Keratinocyte (primary cell): ENCODE results near the gene NLRP11. TPM values are rescaled to one million over a fixed set of nuclear protein-coding genes. Genes with fewer than 3 reads are reported as not detected.

ENCODE experiments used
- DNase-seq: peaks from one replicate; pipeline ENCODE4 v3.0.0-alpha.2; 2011; ENCODE audit warnings: low read depth, missing footprints, low spot score
- FAIRE-seq: peaks from 2 replicates; lab custom pipeline; 2011; peaks lifted over from hg19 to GRCh38; lab: Jason Lieb, UNC
- H2AFZ ChIP-seq: 2 replicates; pipeline ENCODE4 v1.6.0; 2012; ENCODE audit warnings: low read length, control low read depth, inconsistent platforms; ENCODE audit not compliant: control insufficient read depth
- H3K27ac ChIP-seq: 2 replicates; pipeline ENCODE4 v1.5.1; 2011; ENCODE audit warnings: low read length; ENCODE audit not compliant: control insufficient read depth, insufficient read depth
- H3K27me3 ChIP-seq: 3 replicates; pipeline ENCODE4 v1.6.0; 2011; ENCODE audit warnings: low read length; ENCODE audit not compliant: control insufficient read depth, insufficient read depth; ENCODE audit errors: extremely low read depth
- H3K36me3 ChIP-seq, 2 experiments: 2 replicates in 1 of 2; 3 replicates in 1 of 2; pipeline ENCODE4 v1.5.1; 2011; ENCODE audit warnings: low read length in 2 of 2, mild to moderate bottlenecking in 1 of 2; ENCODE audit not compliant: control insufficient read depth in 2 of 2, insufficient read depth in 2 of 2; ENCODE audit errors: extremely low read depth in 1 of 2
- H3K4me1 ChIP-seq: 3 replicates; pipeline ENCODE4 v1.5.1; 2011; ENCODE audit warnings: low read length; ENCODE audit not compliant: control insufficient read depth, insufficient read depth; ENCODE audit errors: extremely low read depth
- H3K4me2 ChIP-seq: 3 replicates; pipeline ENCODE4 v1.6.0; 2011; ENCODE audit warnings: low read depth, low read length; ENCODE audit not compliant: control insufficient read depth, insufficient read depth; ENCODE audit errors: extremely low read depth
- H3K4me3 ChIP-seq, 3 experiments: fragments of 200-600 bp in 1 of 3; sonication (generic) in 1 of 3; 2 replicates in 2 of 3; 3 replicates in 1 of 3; pipeline ENCODE4 v1.5.1; 2011 to 2016; ENCODE audit warnings: low read length in 3 of 3, mild to moderate bottlenecking in 3 of 3, control low read depth in 2 of 3, inconsistent platforms in 1 of 3, low read depth in 1 of 3, mixed read lengths in 1 of 3, mixed run types in 1 of 3, moderate library complexity in 1 of 3; ENCODE audit not compliant: control insufficient read depth in 2 of 3, insufficient read depth in 2 of 3; ENCODE audit errors: extremely low read depth in 1 of 3
- H3K79me2 ChIP-seq: 2 replicates; pipeline ENCODE4 v1.6.0; 2012; ENCODE audit warnings: low read length; ENCODE audit not compliant: control insufficient read depth, insufficient read depth
- H3K9ac ChIP-seq: 3 replicates; pipeline ENCODE4 v1.6.0; 2011; ENCODE audit warnings: low read length; ENCODE audit not compliant: control insufficient read depth, insufficient read depth; ENCODE audit errors: extremely low read depth
- H3K9me1 ChIP-seq: 3 replicates; pipeline ENCODE4 v1.6.0; 2011; ENCODE audit warnings: low read length; ENCODE audit not compliant: control insufficient read depth, insufficient read depth; ENCODE audit errors: extremely low read depth
- H3K9me3 ChIP-seq: 2 replicates; pipeline ENCODE4 v1.5.1; 2012; ENCODE audit warnings: low read depth, low read length; ENCODE audit not compliant: control insufficient read depth
- H4K20me1 ChIP-seq: 3 replicates; pipeline ENCODE4 v1.6.0; 2011; ENCODE audit warnings: low read length; ENCODE audit not compliant: control insufficient read depth, insufficient read depth; ENCODE audit errors: extremely low read depth
- EZH2 ChIP-seq: IDR thresholded peaks from one replicate; pipeline ENCODE4 v1.6.1; 2012; ENCODE audit warnings: inconsistent platforms, mild to moderate bottlenecking, low read length, moderate library complexity
- dilution Hi-C: fragments of 300-500 bp; cut with MboI; formaldehyde crosslinking; loops from one replicate; pipeline ENCODE4 v1.7.0; 2020; ENCODE audit warnings: low sequenced_read_pairs; ENCODE audit not compliant: extremely low pct_ligation_motif_present
- polyA plus RNA-seq, 5 experiments: library from polyadenylated mRNA; depleted of rRNA in 3 of 5; stranded (reverse) in 3 of 5; stranded (forward) in 1 of 5; unstranded in 1 of 5; fragments of >200 nt; gene quantifications; 1 replicate in 1 of 5; 2 replicates in 3 of 5; 3 replicates in 1 of 5; pipeline versions ENCODE4 v1.2.1 to v1.2.3, GENCODE V29; 2011 to 2012; ENCODE audit warnings: missing spikeins in 2 of 5, low read depth in 1 of 5, low replicate concordance in 1 of 5
- TF ChIP-seq, protein P1 (sequence below), 3 experiments: IDR thresholded peaks in 1 of 3; conservative IDR thresholded peaks in 1 of 3; optimal IDR thresholded peaks in 1 of 3; 2 replicates in 2 of 3; 3 replicates in 1 of 3; pipeline versions ENCODE3 to v1.5.1; 2011; ENCODE audit warnings: low read length in 3 of 3, mild to moderate bottlenecking in 3 of 3, moderate library complexity in 2 of 3, control low read depth in 1 of 3, inconsistent platforms in 1 of 3; ENCODE audit not compliant: insufficient read depth in 2 of 3; ENCODE audit errors: extremely low read depth in 1 of 3

Gene NLRP11
- polyA plus RNA-seq, 1 donor (not counting 4 experiments of a cell fraction or from before 2014, with no cell fraction given) = not detected

DNA sequence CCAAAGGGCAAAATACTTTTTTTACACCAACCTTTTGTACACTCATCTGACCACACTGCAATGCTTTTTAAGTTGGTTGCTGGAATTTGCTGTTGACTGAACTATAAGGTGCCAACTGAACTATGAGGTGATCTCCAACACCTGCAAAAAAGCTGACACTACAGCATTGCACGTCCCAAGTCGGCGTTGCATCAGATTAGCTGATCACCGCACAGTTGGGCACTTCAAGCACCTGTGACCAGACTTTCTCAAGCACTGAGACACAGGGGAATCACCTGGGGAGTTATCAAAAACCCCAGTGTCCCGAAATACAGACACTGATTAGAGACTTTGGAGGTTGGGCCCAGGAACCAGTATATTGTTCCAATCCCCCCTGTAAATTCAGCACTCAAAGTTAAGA is 1.1 kb downstream of the NLRP11 start:
- Histone ChIP-seq H3K27ac (no peak overlapping the region), H3K9me3 (no peaks in the 10 kb centered on the region), H3K36me3 (no peaks in the 10 kb centered on the region), H3K4me1 (no peaks in the 10 kb centered on the region), H3K9me1 (no peaks in the 10 kb centered on the region), H3K27me3 (no peaks in the 10 kb centered on the region), H3K4me2 (no peak overlapping the region), H3K4me3 (no peak overlapping the region), H4K20me1 (no peaks in the 10 kb centered on the region), H2AFZ (no peak overlapping the region), H3K9ac (no peak overlapping the region), H3K79me2 (no peaks in the 10 kb centered on the region)
- TF ChIP-seq, protein P1, sequence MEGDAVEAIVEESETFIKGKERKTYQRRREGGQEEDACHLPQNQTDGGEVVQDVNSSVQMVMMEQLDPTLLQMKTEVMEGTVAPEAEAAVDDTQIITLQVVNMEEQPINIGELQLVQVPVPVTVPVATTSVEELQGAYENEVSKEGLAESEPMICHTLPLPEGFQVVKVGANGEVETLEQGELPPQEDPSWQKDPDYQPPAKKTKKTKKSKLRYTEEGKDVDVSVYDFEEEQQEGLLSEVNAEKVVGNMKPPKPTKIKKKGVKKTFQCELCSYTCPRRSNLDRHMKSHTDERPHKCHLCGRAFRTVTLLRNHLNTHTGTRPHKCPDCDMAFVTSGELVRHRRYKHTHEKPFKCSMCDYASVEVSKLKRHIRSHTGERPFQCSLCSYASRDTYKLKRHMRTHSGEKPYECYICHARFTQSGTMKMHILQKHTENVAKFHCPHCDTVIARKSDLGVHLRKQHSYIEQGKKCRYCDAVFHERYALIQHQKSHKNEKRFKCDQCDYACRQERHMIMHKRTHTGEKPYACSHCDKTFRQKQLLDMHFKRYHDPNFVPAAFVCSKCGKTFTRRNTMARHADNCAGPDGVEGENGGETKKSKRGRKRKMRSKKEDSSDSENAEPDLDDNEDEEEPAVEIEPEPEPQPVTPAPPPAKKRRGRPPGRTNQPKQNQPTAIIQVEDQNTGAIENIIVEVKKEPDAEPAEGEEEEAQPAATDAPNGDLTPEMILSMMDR (optimal IDR thresholded peaks at IDR 0.05 in 1 of 3, IDR thresholded peaks at IDR 0.05 in 1 of 3, conservative IDR thresholded peaks at IDR 0.05 in 1 of 3; ENCODE audit: extremely low read depth in 1 of 3, insufficient read depth in 2 of 3, low read length in 3 of 3) = no peak
- TF ChIP-seq EZH2 = no peak
- no peak for DNase-seq
- FAIRE-seq = no peak
- dilution Hi-C loops = no loop called here

- no peak for FAIRE-seq
- Histone ChIP-seq H3K4me2 (no peak overlapping the region), H3K27me3 (no peaks in the 10 kb centered on the region), H3K9me3 (no peaks in the 10 kb centered on the region), H4K20me1 (no peaks in the 10 kb centered on the region), H3K36me3 (no peaks in the 10 kb centered on the region), H3K4me3 (no peak overlapping the region), H3K9me1 (no peaks in the 10 kb centered on the region), H3K27ac (no peak overlapping the region), H3K79me2 (no peaks in the 10 kb centered on the region), H3K9ac (no peak overlapping the region), H3K4me1 (no peaks in the 10 kb centered on the region), H2AFZ (no peak overlapping the region)
- dilution Hi-C loops = no loop called here
- DNase-seq = no peak
- TF ChIP-seq EZH2 = no peak
- TF ChIP-seq, protein P1 (optimal IDR thresholded peaks at IDR 0.05 in 1 of 3, IDR thresholded peaks at IDR 0.05 in 1 of 3, conservative IDR thresholded peaks at IDR 0.05 in 1 of 3; ENCODE audit: extremely low read depth in 1 of 3, insufficient read depth in 2 of 3, low read length in 3 of 3) = no peak
These were observed 11.8 kb downstream of the NLRP11 start for GRCh38 chr19:55820037-55820436.
